ENCODE results near the gene GALNT2. TPM values are rescaled to one million over a fixed set of nuclear protein-coding genes. Genes with fewer than 3 reads are reported as not detected.
A peak's percentile ranks its signal among the peaks of the same experiment; 100 is the strongest.

Gene GALNT2
- total RNA-seq, 1 donor from 2014 or later: 67.9 TPM

GRCh38 chr1:230068952-230069684 is 2.1 kb downstream of the GALNT2 start:
- Mint-ChIP-seq H3K27ac (peak overlapping the region; percentile 89), H3K9me3 (no peaks in the 10 kb centered on the region), H3K36me3 (ENCODE audit: low read depth) (peaks cover 16% of the 10 kb centered on the region), H3K27me3 (ENCODE audit: insufficient read depth) (no peaks in the 10 kb centered on the region), H3K4me3 (peak overlapping the region; percentile 93), H3K4me1 (ENCODE audit: low read depth) (peaks cover 64% of the 10 kb centered on the region)
- DNase-seq (ENCODE audit: low spot score): no peak
- intact Hi-C loops (cut with micrococcal nuclease): loop anchor here (1.0 to 10.0 kb wide), 5 partner anchors 15 to 1176 kb away; partner anchors contain the start of gene GNPAT

GRCh38 chr1:230069796-230070195 is 2.8 kb downstream of the GALNT2 start:
- intact Hi-C loops (cut with micrococcal nuclease): loop anchor here (5.0 to 10.0 kb wide), 2 partner anchors 968 to 1175 kb away; partner anchors contain the start of gene GNPAT
- no peaks in the 10 kb centered on the region for H3K9me3 Mint-ChIP-seq
- DNase-seq (ENCODE audit: low spot score): no peak
- no peak overlapping the region for H3K27ac Mint-ChIP-seq
- H3K4me3 Mint-ChIP-seq: peak overlapping the region; percentile 93
- H3K27me3 Mint-ChIP-seq (ENCODE audit: insufficient read depth): no peaks in the 10 kb centered on the region
- peaks cover 64% of the 10 kb centered on the region for H3K4me1 Mint-ChIP-seq (ENCODE audit: low read depth)
- peaks cover 15% of the 10 kb centered on the region for H3K36me3 Mint-ChIP-seq (ENCODE audit: low read depth)

GRCh38 chr1:230070321-230071208 is 3.5 kb downstream of the GALNT2 start:
- Mint-ChIP-seq H3K9me3 (no peaks in the 10 kb centered on the region), H3K4me3 (no peak overlapping the region), H3K36me3 (ENCODE audit: low read depth) (peaks cover 15% of the 10 kb centered on the region), H3K4me1 (ENCODE audit: low read depth) (peaks cover 65% of the 10 kb centered on the region), H3K27ac (no peak overlapping the region), H3K27me3 (ENCODE audit: insufficient read depth) (no peaks in the 10 kb centered on the region)
- no peak for DNase-seq (ENCODE audit: low spot score)
- intact Hi-C loops (cut with micrococcal nuclease): no loop called here

- intact Hi-C loops (cut with micrococcal nuclease): no loop called here
- Mint-ChIP-seq H3K4me3 (no peak overlapping the region), H3K36me3 (ENCODE audit: low read depth) (peaks cover 20% of the 10 kb centered on the region), H3K4me1 (ENCODE audit: low read depth) (peaks cover 65% of the 10 kb centered on the region), H3K27ac (no peak overlapping the region), H3K9me3 (no peaks in the 10 kb centered on the region), H3K27me3 (ENCODE audit: insufficient read depth) (no peaks in the 10 kb centered on the region)
- no peak for DNase-seq (ENCODE audit: low spot score)
These were observed 4.3 kb downstream of the GALNT2 start for GRCh38 chr1:230071316-230071715.

GRCh38 chr1:230072296-230072695 is 5.3 kb downstream of the GALNT2 start:
- Mint-ChIP-seq H3K27ac (no peak overlapping the region), H3K4me3 (no peak overlapping the region), H3K4me1 (ENCODE audit: low read depth) (peaks cover 71% of the 10 kb centered on the region), H3K9me3 (no peaks in the 10 kb centered on the region), H3K36me3 (ENCODE audit: low read depth) (peaks cover 29% of the 10 kb centered on the region), H3K27me3 (ENCODE audit: insufficient read depth) (no peaks in the 10 kb centered on the region)
- intact Hi-C loops (cut with micrococcal nuclease): no loop called here
- no peak for DNase-seq (ENCODE audit: low spot score)

- Mint-ChIP-seq H3K27ac (no peak overlapping the region), H3K4me1 (ENCODE audit: low read depth) (peaks cover 77% of the 10 kb centered on the region)
- intact Hi-C loops (cut with micrococcal nuclease): no loop called here
These were observed 5.8 kb downstream of the GALNT2 start for GRCh38 chr1:230072866-230073265.

GRCh38 chr1:230073371-230074035 is 6.5 kb downstream of the GALNT2 start:
- Mint-ChIP-seq H3K9me3 (no peaks in the 10 kb centered on the region), H3K27ac (peak overlapping the region; percentile 5), H3K27me3 (ENCODE audit: insufficient read depth) (no peaks in the 10 kb centered on the region), H3K4me3 (no peak overlapping the region), H3K4me1 (ENCODE audit: low read depth) (peaks cover 75% of the 10 kb centered on the region), H3K36me3 (ENCODE audit: low read depth) (peaks cover 29% of the 10 kb centered on the region)
- intact Hi-C loops (cut with micrococcal nuclease): no loop called here
- DNase-seq (ENCODE audit: low spot score): no peak

More at GRCh38 chr1:230072866-230073265, 5.8 kb downstream of the GALNT2 start:
- DNase-seq (ENCODE audit: low spot score): no peak
- H3K4me3 Mint-ChIP-seq: no peak overlapping the region
- no peaks in the 10 kb centered on the region for H3K9me3 Mint-ChIP-seq
- H3K27me3 Mint-ChIP-seq (ENCODE audit: insufficient read depth): no peaks in the 10 kb centered on the region
- peaks cover 29% of the 10 kb centered on the region for H3K36me3 Mint-ChIP-seq (ENCODE audit: low read depth)

GRCh38 chr1:230074270-230074669 is 7.2 kb downstream of the GALNT2 start:
- H3K4me3 Mint-ChIP-seq: no peak overlapping the region
- H3K36me3 Mint-ChIP-seq (ENCODE audit: low read depth): peaks cover 22% of the 10 kb centered on the region
- intact Hi-C loops (cut with micrococcal nuclease): no loop called here
- H3K27ac Mint-ChIP-seq: no peak overlapping the region
- H3K9me3 Mint-ChIP-seq: no peaks in the 10 kb centered on the region
- H3K27me3 Mint-ChIP-seq (ENCODE audit: insufficient read depth): no peaks in the 10 kb centered on the region
- DNase-seq (ENCODE audit: low spot score): no peak
- peaks cover 67% of the 10 kb centered on the region for H3K4me1 Mint-ChIP-seq (ENCODE audit: low read depth)

GRCh38 chr1:230074762-230075161 is 7.7 kb downstream of the GALNT2 start:
- peaks cover 62% of the 10 kb centered on the region for H3K4me1 Mint-ChIP-seq (ENCODE audit: low read depth)
- H3K4me3 Mint-ChIP-seq: no peak overlapping the region
- H3K9me3 Mint-ChIP-seq: no peaks in the 10 kb centered on the region
- no peak for DNase-seq (ENCODE audit: low spot score)
- intact Hi-C loops (cut with micrococcal nuclease): no loop called here
- no peaks in the 10 kb centered on the region for H3K27me3 Mint-ChIP-seq (ENCODE audit: insufficient read depth)
- H3K36me3 Mint-ChIP-seq (ENCODE audit: low read depth): peaks cover 21% of the 10 kb centered on the region
- H3K27ac Mint-ChIP-seq: no peak overlapping the region

- Mint-ChIP-seq H3K36me3 (ENCODE audit: low read depth) (peaks cover 23% of the 10 kb centered on the region), H3K4me3 (peak overlapping the region; percentile 3), H3K27ac (no peak overlapping the region), H3K4me1 (ENCODE audit: low read depth) (peaks cover 49% of the 10 kb centered on the region), H3K9me3 (no peaks in the 10 kb centered on the region), H3K27me3 (ENCODE audit: insufficient read depth) (no peaks in the 10 kb centered on the region)
- intact Hi-C loops (cut with micrococcal nuclease): no loop called here
- DNase-seq (ENCODE audit: low spot score): no peak
These were observed 9.1 kb downstream of the GALNT2 start for GRCh38 chr1:230076121-230076520.

- Mint-ChIP-seq H3K27ac (peak overlapping the region; percentile 64), H3K27me3 (ENCODE audit: insufficient read depth) (no peaks in the 10 kb centered on the region), H3K4me1 (ENCODE audit: low read depth) (peaks cover 48% of the 10 kb centered on the region), H3K36me3 (ENCODE audit: low read depth) (peaks cover 20% of the 10 kb centered on the region), H3K4me3 (peak overlapping the region; percentile 3), H3K9me3 (no peaks in the 10 kb centered on the region)
- intact Hi-C loops (cut with micrococcal nuclease): no loop called here
- DNase-seq (ENCODE audit: low spot score): no peak
These were observed 10.0 kb downstream of the GALNT2 start for GRCh38 chr1:230077011-230077410.

GRCh38 chr1:230077436-230078213 is 10.6 kb downstream of the GALNT2 start:
- peaks cover 3% of the 10 kb centered on the region for H3K9me3 Mint-ChIP-seq
- peak overlapping the region; percentile 3 for H3K4me3 Mint-ChIP-seq
- DNase-seq (ENCODE audit: low spot score): no peak
- H3K27ac Mint-ChIP-seq: peak overlapping the region; percentile 64
- peaks cover 23% of the 10 kb centered on the region for H3K36me3 Mint-ChIP-seq (ENCODE audit: low read depth)
- no peaks in the 10 kb centered on the region for H3K27me3 Mint-ChIP-seq (ENCODE audit: insufficient read depth)
- peaks cover 49% of the 10 kb centered on the region for H3K4me1 Mint-ChIP-seq (ENCODE audit: low read depth)
- intact Hi-C loops (cut with micrococcal nuclease): no loop called here
